Measurements from ENCODE around the gene ZDHHC11B.
"Not testable (repeated sequence)": the region's sequence is repeated elsewhere in the genome, so short reads cannot be mapped to it uniquely, and the experiment has no call there.

Gene ZDHHC11B

GRCh38 chr5:766666-767431 lies 17.7 kb downstream of the ZDHHC11B start:
- DNase-seq = no peak

- no peak for DNase-seq
These were observed 18.4 kb downstream of the ZDHHC11B start for GRCh38 chr5:765948-766631.

GRCh38 chr5:763998-764781 lies 20.3 kb downstream of the ZDHHC11B start:
- DNase-seq = no peak

GRCh38 chr5:763397-763796 lies 21.1 kb downstream of the ZDHHC11B start:
- no peak for DNase-seq

- DNase-seq = not testable (repeated sequence)
These were observed 21.5 kb downstream of the ZDHHC11B start for GRCh38 chr5:762996-763395.

GRCh38 chr5:761854-762710 lies 22.4 kb downstream of the ZDHHC11B start:
- DNase-seq = no peak

GRCh38 chr5:761059-761771 lies 23.3 kb downstream of the ZDHHC11B start:
- no peak for DNase-seq

- no peak for DNase-seq
These were observed 24.0 kb downstream of the ZDHHC11B start for GRCh38 chr5:760363-761058.

GRCh38 chr5:759781-760362 lies 24.7 kb downstream of the ZDHHC11B start:
- DNase-seq = no peak

GRCh38 chr5:759111-759751 lies 25.3 kb downstream of the ZDHHC11B start:
- DNase-seq = no peak

GRCh38 chr5:758698-759053 lies 25.9 kb downstream of the ZDHHC11B start:
- DNase-seq = no peak

- DNase-seq = no peak
These were observed 26.4 kb downstream of the ZDHHC11B start for GRCh38 chr5:757931-758697.

- DNase-seq = no peak
These were observed 27.1 kb downstream of the ZDHHC11B start for GRCh38 chr5:757346-757930.

GRCh38 chr5:756865-757345 lies 27.6 kb downstream of the ZDHHC11B start:
- DNase-seq = no peak

GRCh38 chr5:756171-756570 lies 28.4 kb downstream of the ZDHHC11B start:
- DNase-seq = no peak

GRCh38 chr5:754143-754632 lies 30.3 kb downstream of the ZDHHC11B start:
- DNase-seq = not testable (repeated sequence)

- DNase-seq = not testable (repeated sequence)
These were observed 30.9 kb downstream of the ZDHHC11B start for GRCh38 chr5:753567-754142.

GRCh38 chr5:752532-753115 lies 31.9 kb downstream of the ZDHHC11B start:
- not testable (repeated sequence) for DNase-seq
